22Rv1 (cell line): ENCODE results near the gene PADI4.

Experiments used
- CTCF ChIP-seq: fragments of 450-650 bp; IDR thresholded peaks from 2 replicates; pipeline ENCODE4 v1.5.1; 2017; ENCODE audit warnings: mild to moderate bottlenecking
- ZFX ChIP-seq: fragments of 450-650 bp; IDR thresholded peaks from 2 replicates; pipeline ENCODE4 v1.6.1; 2017; ENCODE audit warnings: antibody characterized with exemption, borderline replicate concordance

GRCh38 chr1:17290553-17290952 is 17.4 kb upstream of the PADI4 start:
- TF ChIP-seq CTCF (no peak), ZFX (no peak)
